GM12878 (cell line): ENCODE results near the gene HOXD13. TPM values are rescaled to one million over a fixed set of nuclear protein-coding genes. Genes with fewer than 3 reads are reported as not detected.

ENCODE experiments used
- ATAC-seq: fragments of 200-7000 bp; cut with Tn5 transposase; 3 replicates; pipeline ENCODE4 v1.9.1; 2020; ENCODE audit warnings: mild to moderate bottlenecking, moderate library complexity
- BruUV-seq: library from RNA; stranded (reverse); fragments of 400-500 nt; replicated peaks from 2 replicates; lab custom pipeline; 2021; lab: Mats Ljungman, UMichigan
- CTCF ChIA-PET: fragments of 300-600 bp; sonication (Branson Sonifier 250); formaldehyde crosslinking; extraction: SDS; loops from one replicate; lab custom pipeline; 2021; ENCODE audit warnings: inconsistent platforms; lab: Yijun Ruan, JAX
- POLR2A ChIA-PET: fragments of 350-600 bp; formaldehyde crosslinking; extraction: SDS; loops from one replicate; lab custom pipeline; 2021; ENCODE audit warnings: inconsistent platforms; lab: Charles Lee
- RAD21 ChIA-PET: fragments of 300-600 bp; sonication (Branson Sonifier 250); formaldehyde crosslinking; loops from one replicate; lab custom pipeline; 2023; ENCODE audit warnings: antibody characterized with exemption; ENCODE audit not compliant: unreplicated experiment; lab: Charles Lee
- SMC1A ChIA-PET: fragments of 300-600 bp; sonication (Branson Sonifier 250); formaldehyde crosslinking; loops from one replicate; lab custom pipeline; 2023; ENCODE audit not compliant: unreplicated experiment, uncharacterized antibody; lab: Charles Lee
- DNase-seq: peaks from one replicate; pipeline ENCODE4 v3.0.0-alpha.2; 2011; ENCODE audit warnings: low read depth, low spot score
- FAIRE-seq: peaks from 3 replicates; lab custom pipeline; 2011; peaks lifted over from hg19 to GRCh38; lab: Jason Lieb, UNC
- H2AFZ ChIP-seq: 2 replicates; pipeline ENCODE4 v1.6.0; 2011; ENCODE audit warnings: low read depth, low read length, control low read depth; ENCODE audit not compliant: control insufficient read depth
- H3K27ac ChIP-seq: 2 replicates; pipeline ENCODE4 v1.5.1; 2011; ENCODE audit warnings: control low read depth; ENCODE audit not compliant: control insufficient read depth, insufficient read depth
- H3K27me3 ChIP-seq, 2 experiments: replicated peaks in 1 of 2; 2 replicates each; pipeline versions ENCODE4 v1.6.0 to v1.6.1; 2011; ENCODE audit warnings: low read length in 1 of 2; ENCODE audit not compliant: control insufficient read depth in 2 of 2, insufficient read depth in 2 of 2
- H3K36me3 ChIP-seq, 2 experiments: 2 replicates each; pipeline ENCODE4 v1.5.1; 2011; ENCODE audit warnings: low read length in 1 of 2; ENCODE audit not compliant: control insufficient read depth in 2 of 2, insufficient read depth in 2 of 2
- H3K4me1 ChIP-seq: 2 replicates; pipeline ENCODE4 v1.6.1; 2011; ENCODE audit warnings: mild to moderate bottlenecking, low read length, moderate library complexity, mixed read lengths; ENCODE audit not compliant: control insufficient read depth, insufficient read depth
- H3K4me2 ChIP-seq: 2 replicates; pipeline ENCODE4 v1.6.0; 2011; ENCODE audit warnings: control low read depth; ENCODE audit not compliant: control insufficient read depth, insufficient read depth
- H3K4me3 ChIP-seq: fragments of 200-600 bp; sonication (generic); 2 replicates; pipeline ENCODE4 v1.5.1; 2016
- H3K79me2 ChIP-seq: 2 replicates; pipeline ENCODE4 v1.6.0; 2011; ENCODE audit warnings: low read length; ENCODE audit not compliant: control insufficient read depth, insufficient read depth
- H3K9ac ChIP-seq: 2 replicates; pipeline ENCODE4 v1.8.0; 2011; ENCODE audit warnings: low read length, control low read depth, mixed read lengths; ENCODE audit not compliant: control insufficient read depth, insufficient read depth
- H3K9me3 ChIP-seq: replicated peaks from 3 replicates; pipeline ENCODE4 v1.5.1; 2011; ENCODE audit warnings: mild to moderate bottlenecking, low read length; ENCODE audit not compliant: control insufficient read depth, insufficient read depth
- H4K20me1 ChIP-seq: 2 replicates; pipeline ENCODE4 v1.6.0; 2011; ENCODE audit not compliant: control insufficient read depth, insufficient read depth
- BCLAF1 ChIP-seq: fragments of 450-650 bp; IDR thresholded peaks from 2 replicates; pipeline ENCODE4 v1.6.1; 2017; ENCODE audit warnings: antibody characterized with exemption, mild to moderate bottlenecking, moderate library complexity
- DPF2 ChIP-seq: fragments of 450-650 bp; IDR thresholded peaks from 2 replicates; pipeline ENCODE4 v1.6.1; 2017; ENCODE audit warnings: mild to moderate bottlenecking
- EP300 ChIP-seq, 2 experiments: fragments of 150-350 bp in 1 of 2; IDR thresholded peaks; 2 replicates each; pipeline ENCODE4 v1.6.1; 2011 to 2012; ENCODE audit warnings: low read depth in 2 of 2, low read length in 2 of 2, borderline replicate concordance in 1 of 2, improper control_type of control experiment in 1 of 2, inconsistent platforms in 1 of 2; ENCODE audit not compliant: control insufficient read depth in 1 of 2
- FOXM1 ChIP-seq: IDR thresholded peaks from 2 replicates; pipeline ENCODE4 v1.6.1; 2012; ENCODE audit warnings: low read depth, mild to moderate bottlenecking, inconsistent platforms, low read length, moderate library complexity
- GABPA ChIP-seq: IDR thresholded peaks from 2 replicates; pipeline ENCODE4 v1.6.1; 2014; ENCODE audit warnings: antibody characterized with exemption, low read depth, mild to moderate bottlenecking, inconsistent platforms
- NFYA ChIP-seq: IDR thresholded peaks from 2 replicates; pipeline ENCODE4 v1.6.1; 2011; ENCODE audit warnings: low read depth, mild to moderate bottlenecking, low read length, improper control_type of control experiment, borderline replicate concordance
- RELB ChIP-seq: fragments of 450-650 bp; IDR thresholded peaks from 2 replicates; pipeline ENCODE4 v1.6.1; 2017; ENCODE audit warnings: low read depth, mild to moderate bottlenecking, moderate library complexity
- TCF7 ChIP-seq: IDR thresholded peaks from 2 replicates; pipeline ENCODE4 v1.6.1; 2014; ENCODE audit warnings: antibody characterized with exemption, borderline replicate concordance
- ZNF622 ChIP-seq: fragments of 450-650 bp; IDR thresholded peaks from 2 replicates; pipeline ENCODE4 v1.6.1; 2017; ENCODE audit warnings: mild to moderate bottlenecking, inconsistent platforms
- ZZZ3 ChIP-seq: IDR thresholded peaks from 2 replicates; pipeline ENCODE4 v1.6.1; 2011; ENCODE audit warnings: low read depth; ENCODE audit not compliant: control insufficient read depth, insufficient read length
- WGBS: methylation state at CpG from one replicate; pipeline ENCODE4 v1.1.6; 2016; ENCODE audit warnings: low lambda C conversion rate; ENCODE audit not compliant: insufficient replicate concordance, insufficient coverage; ENCODE audit errors: missing lambda C conversion rate; 5-methylcytosine and 5-hydroxymethylcytosine counted together
- in situ Hi-C: fragments of 300-500 bp; cut with MboI; formaldehyde crosslinking; loops from 9 replicates; pipeline ENCODE4 v1.14.3; 2018; ENCODE audit warnings: mixed read lengths
- intact Hi-C: fragments of 100-400 bp; cut with micrococcal nuclease; formaldehyde crosslinking; loops from one replicate; pipeline ENCODE4 v1.14.2; 2022; ENCODE audit not compliant: unreplicated experiment
- polyA plus RNA-seq, 11 experiments: library from polyadenylated mRNA; depleted of rRNA in 4 of 11; unstranded in 6 of 11; stranded (reverse) in 5 of 11; fragments of >200 nt; fragmentation: Nextera tagmentation in 4 of 11; fragmentation: Illumina TruSeq in 1 of 11; extraction: Ambion mirVana in 4 of 11; extraction: Trizol in 1 of 11; gene quantifications; 1 replicate in 1 of 11; 2 replicates in 10 of 11; pipeline versions ENCODE4 v1.2.1 to v1.2.3, GENCODE V29; 2011 to 2016; ENCODE audit warnings: inconsistent platforms in 2 of 11, missing spikeins in 2 of 11, low read depth in 1 of 11
- total RNA-seq, 4 experiments: library from RNA; depleted of rRNA in 3 of 4; stranded (reverse); fragments of >200 nt in 3 of 4; fragmentation: Illumina TruSeq in 1 of 4; extraction: Trizol in 1 of 4; gene quantifications; 2 replicates each; pipeline versions ENCODE4 v1.2.1 to v1.2.3, GENCODE V29; 2013 to 2021
- TF ChIP-seq, protein P1 (sequence below): fragments of 450-650 bp; conservative IDR thresholded peaks from 2 replicates; pipeline ENCODE4 v1.6.1; 2017; ENCODE audit warnings: mild to moderate bottlenecking, moderate library complexity
- TF ChIP-seq, protein P2 (sequence below): fragments of 450-650 bp; IDR thresholded peaks from 2 replicates; pipeline ENCODE4 v1.6.1; 2016; ENCODE audit warnings: mild to moderate bottlenecking

Gene HOXD13
- total and polyA plus RNA-seq, 10 of the 15 experiments (the other 5 are each of a cell fraction or from before 2014, with no cell fraction given) = not detected

DNA sequence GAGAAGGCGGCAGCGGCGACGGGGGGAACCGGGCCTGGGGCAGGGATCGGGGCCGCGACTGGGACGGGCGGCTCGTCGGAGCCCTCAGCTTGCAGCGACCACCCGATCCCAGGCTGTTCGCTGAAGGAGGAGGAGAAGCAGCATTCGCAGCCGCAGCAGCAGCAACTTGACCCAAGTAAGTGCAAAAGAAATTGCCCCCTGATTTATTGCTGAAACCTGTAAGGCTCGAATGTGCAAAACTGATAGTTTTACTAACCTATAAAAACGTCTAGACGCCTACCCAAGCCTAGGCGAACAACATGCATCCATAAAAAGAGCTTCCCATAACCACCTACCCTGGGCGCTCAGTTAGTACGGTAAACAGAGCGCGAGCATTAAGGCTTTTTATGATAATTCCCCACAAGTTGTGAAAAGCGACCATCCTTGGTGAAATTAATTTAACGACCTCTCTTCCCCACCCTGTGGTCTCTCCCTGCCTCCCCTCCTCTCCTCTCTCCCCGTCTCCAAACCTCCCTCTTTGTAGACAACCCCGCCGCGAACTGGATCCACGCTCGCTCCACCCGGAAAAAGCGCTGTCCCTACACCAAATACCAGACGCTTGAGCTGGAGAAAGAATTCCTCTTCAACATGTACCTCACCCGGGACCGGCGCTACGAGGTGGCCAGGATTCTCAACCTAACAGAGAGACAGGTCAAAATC is 31.0 kb downstream of the HOXD13 start:
- intact Hi-C loops (no loop called here), in situ Hi-C loops (loop anchor here (10.0 kb wide), 1 partner anchor 701 kb away; no protein-coding TSS in a partner anchor)
- Histone ChIP-seq H3K9me3 (peaks cover 1% of the 10 kb centered on the region; the same call in 2 of the 3 replicates), H3K36me3 (no peaks in the 10 kb centered on the region), H2AFZ (no peak overlapping the region), H3K9ac (no peak overlapping the region), H3K4me2 (no peak overlapping the region), H4K20me1 (no peaks in the 10 kb centered on the region), H3K4me1 (no peaks in the 10 kb centered on the region), H3K79me2 (no peaks in the 10 kb centered on the region), H3K4me3 (no peak overlapping the region), H3K27ac (no peak overlapping the region), H3K27me3 (peaks cover 8 to 29% of the 10 kb centered on the region in 2 experiments)
- FAIRE-seq (no peak), ATAC-seq (no peak), DNase-seq (no peak)
- RAD21 ChIA-PET = no interaction called here
- CTCF ChIA-PET = interaction anchor here (2.1 kb wide), 1 partner anchor 528 kb away, joined by 7 read pairs; no protein-coding TSS in a partner anchor
- SMC1A ChIA-PET = no interaction called here
- 29% methylated on average over 39 of the region's 40 CpGs for WGBS
- BruUV-seq = no TSS peak
- TF ChIP-seq NFYA = no peak
- TF ChIP-seq EP300 (IDR thresholded peaks at IDR 0.05; ENCODE audit: borderline replicate concordance in 1 of 2, control insufficient read depth in 1 of 2, low read depth in 2 of 2, low read length in 2 of 2) = no peak
- no peak for TF ChIP-seq DPF2
- TF ChIP-seq, protein P1, sequence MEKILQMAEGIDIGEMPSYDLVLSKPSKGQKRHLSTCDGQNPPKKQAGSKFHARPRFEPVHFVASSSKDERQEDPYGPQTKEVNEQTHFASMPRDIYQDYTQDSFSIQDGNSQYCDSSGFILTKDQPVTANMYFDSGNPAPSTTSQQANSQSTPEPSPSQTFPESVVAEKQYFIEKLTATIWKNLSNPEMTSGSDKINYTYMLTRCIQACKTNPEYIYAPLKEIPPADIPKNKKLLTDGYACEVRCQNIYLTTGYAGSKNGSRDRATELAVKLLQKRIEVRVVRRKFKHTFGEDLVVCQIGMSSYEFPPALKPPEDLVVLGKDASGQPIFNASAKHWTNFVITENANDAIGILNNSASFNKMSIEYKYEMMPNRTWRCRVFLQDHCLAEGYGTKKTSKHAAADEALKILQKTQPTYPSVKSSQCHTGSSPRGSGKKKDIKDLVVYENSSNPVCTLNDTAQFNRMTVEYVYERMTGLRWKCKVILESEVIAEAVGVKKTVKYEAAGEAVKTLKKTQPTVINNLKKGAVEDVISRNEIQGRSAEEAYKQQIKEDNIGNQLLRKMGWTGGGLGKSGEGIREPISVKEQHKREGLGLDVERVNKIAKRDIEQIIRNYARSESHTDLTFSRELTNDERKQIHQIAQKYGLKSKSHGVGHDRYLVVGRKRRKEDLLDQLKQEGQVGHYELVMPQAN = no peak
- no peak for TF ChIP-seq RELB
- no peak for TF ChIP-seq FOXM1
- no peak for TF ChIP-seq TCF7
- TF ChIP-seq, protein P2, sequence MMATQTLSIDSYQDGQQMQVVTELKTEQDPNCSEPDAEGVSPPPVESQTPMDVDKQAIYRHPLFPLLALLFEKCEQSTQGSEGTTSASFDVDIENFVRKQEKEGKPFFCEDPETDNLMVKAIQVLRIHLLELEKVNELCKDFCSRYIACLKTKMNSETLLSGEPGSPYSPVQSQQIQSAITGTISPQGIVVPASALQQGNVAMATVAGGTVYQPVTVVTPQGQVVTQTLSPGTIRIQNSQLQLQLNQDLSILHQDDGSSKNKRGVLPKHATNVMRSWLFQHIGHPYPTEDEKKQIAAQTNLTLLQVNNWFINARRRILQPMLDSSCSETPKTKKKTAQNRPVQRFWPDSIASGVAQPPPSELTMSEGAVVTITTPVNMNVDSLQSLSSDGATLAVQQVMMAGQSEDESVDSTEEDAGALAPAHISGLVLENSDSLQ = no peak
- TF ChIP-seq ZNF622 = no peak
- no peak for TF ChIP-seq ZZZ3
- TF ChIP-seq BCLAF1 = no peak
- TF ChIP-seq GABPA = no peak
- POLR2A ChIA-PET = no interaction called here
